Ishikawa (cell line): ENCODE results near the gene DAAM1.

Experiments
- CEBPB ChIP-seq: IDR thresholded peaks from 2 replicates; pipeline ENCODE4 v1.6.1; 2012
- CREB1 ChIP-seq: IDR thresholded peaks from 2 replicates; pipeline ENCODE4 v1.6.1; 2012; ENCODE audit warnings: low read depth
- EGR1 ChIP-seq: IDR thresholded peaks from 2 replicates; pipeline ENCODE4 v1.6.1; 2012
- EP300 ChIP-seq: IDR thresholded peaks from 2 replicates; pipeline ENCODE4 v1.6.1; 2012; ENCODE audit warnings: borderline replicate concordance
- FOXM1 ChIP-seq: IDR thresholded peaks from 2 replicates; pipeline ENCODE4 v1.6.1; 2012; ENCODE audit warnings: low read depth, borderline replicate concordance
- NFIC ChIP-seq: IDR thresholded peaks from 2 replicates; pipeline ENCODE4 v1.6.1; 2012
- RAD21 ChIP-seq: IDR thresholded peaks from 2 replicates; pipeline ENCODE4 v1.6.1; 2012; ENCODE audit warnings: low read depth
- TAF1 ChIP-seq: IDR thresholded peaks from 2 replicates; pipeline ENCODE4 v1.6.1; 2012; ENCODE audit warnings: low read depth, mild to moderate bottlenecking
- TCF12 ChIP-seq: IDR thresholded peaks from 2 replicates; pipeline ENCODE4 v1.6.1; 2012; ENCODE audit warnings: low read depth
- TEAD4 ChIP-seq: IDR thresholded peaks from 2 replicates; pipeline ENCODE4 v1.6.1; 2012
- YY1 ChIP-seq: IDR thresholded peaks from 2 replicates; pipeline ENCODE4 v1.6.1; 2012; ENCODE audit warnings: low read depth
- ZBTB7A ChIP-seq: IDR thresholded peaks from 2 replicates; pipeline ENCODE4 v1.6.1; 2012; ENCODE audit warnings: low read depth
- TF ChIP-seq, protein P1 (sequence below): IDR thresholded peaks from 2 replicates; pipeline ENCODE4 v1.6.1; 2012
- TF ChIP-seq, protein P2 (sequence below): IDR thresholded peaks from 2 replicates; pipeline ENCODE4 v1.6.1; 2012; ENCODE audit warnings: low read depth, mild to moderate bottlenecking
- TF ChIP-seq, protein P3 (sequence below): IDR thresholded peaks from 2 replicates; pipeline ENCODE4 v1.6.1; 2012

DAAM1 gene

DNA sequence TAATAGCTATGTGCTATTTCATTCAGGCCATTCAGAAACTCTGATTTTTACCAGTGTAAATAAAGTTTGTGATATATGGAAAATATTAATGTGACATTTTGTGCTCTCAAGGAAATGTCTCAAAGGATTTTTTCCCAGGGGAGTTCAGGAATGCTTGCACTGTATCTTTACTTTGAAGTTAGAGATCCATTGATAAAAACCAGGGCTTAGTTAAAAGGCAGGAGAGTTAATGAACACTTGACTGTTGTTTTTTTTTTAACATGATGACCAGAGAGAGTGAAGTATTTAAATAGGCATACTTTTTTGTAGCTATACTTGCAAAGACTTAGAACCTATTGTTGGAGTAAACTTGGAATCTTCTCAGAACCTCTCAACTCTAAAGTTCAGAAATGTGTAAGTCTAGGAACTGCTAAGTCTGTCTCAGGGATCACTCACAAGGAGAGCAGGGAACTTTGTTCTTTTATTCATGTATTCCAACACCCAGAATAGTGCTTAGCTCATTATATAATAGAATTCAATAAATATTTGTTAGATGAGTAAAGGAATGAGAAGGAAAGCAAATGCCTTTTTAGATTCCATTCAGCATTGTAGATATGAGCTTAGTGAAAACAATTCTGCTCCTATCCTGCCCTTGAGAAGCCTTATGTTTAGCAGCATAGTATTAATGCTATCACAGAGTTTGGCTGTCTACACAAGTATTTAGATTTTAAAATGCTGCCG lies 117.5 kb downstream of the DAAM1 start:
- TF ChIP-seq TEAD4 (no peak), EP300 (no peak), EGR1 (no peak), NFIC (no peak), ZBTB7A (no peak)
- TF ChIP-seq, protein P1, sequence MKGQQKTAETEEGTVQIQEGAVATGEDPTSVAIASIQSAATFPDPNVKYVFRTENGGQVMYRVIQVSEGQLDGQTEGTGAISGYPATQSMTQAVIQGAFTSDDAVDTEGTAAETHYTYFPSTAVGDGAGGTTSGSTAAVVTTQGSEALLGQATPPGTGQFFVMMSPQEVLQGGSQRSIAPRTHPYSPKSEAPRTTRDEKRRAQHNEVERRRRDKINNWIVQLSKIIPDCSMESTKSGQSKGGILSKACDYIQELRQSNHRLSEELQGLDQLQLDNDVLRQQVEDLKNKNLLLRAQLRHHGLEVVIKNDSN: no peak
- TF ChIP-seq, protein P2, sequence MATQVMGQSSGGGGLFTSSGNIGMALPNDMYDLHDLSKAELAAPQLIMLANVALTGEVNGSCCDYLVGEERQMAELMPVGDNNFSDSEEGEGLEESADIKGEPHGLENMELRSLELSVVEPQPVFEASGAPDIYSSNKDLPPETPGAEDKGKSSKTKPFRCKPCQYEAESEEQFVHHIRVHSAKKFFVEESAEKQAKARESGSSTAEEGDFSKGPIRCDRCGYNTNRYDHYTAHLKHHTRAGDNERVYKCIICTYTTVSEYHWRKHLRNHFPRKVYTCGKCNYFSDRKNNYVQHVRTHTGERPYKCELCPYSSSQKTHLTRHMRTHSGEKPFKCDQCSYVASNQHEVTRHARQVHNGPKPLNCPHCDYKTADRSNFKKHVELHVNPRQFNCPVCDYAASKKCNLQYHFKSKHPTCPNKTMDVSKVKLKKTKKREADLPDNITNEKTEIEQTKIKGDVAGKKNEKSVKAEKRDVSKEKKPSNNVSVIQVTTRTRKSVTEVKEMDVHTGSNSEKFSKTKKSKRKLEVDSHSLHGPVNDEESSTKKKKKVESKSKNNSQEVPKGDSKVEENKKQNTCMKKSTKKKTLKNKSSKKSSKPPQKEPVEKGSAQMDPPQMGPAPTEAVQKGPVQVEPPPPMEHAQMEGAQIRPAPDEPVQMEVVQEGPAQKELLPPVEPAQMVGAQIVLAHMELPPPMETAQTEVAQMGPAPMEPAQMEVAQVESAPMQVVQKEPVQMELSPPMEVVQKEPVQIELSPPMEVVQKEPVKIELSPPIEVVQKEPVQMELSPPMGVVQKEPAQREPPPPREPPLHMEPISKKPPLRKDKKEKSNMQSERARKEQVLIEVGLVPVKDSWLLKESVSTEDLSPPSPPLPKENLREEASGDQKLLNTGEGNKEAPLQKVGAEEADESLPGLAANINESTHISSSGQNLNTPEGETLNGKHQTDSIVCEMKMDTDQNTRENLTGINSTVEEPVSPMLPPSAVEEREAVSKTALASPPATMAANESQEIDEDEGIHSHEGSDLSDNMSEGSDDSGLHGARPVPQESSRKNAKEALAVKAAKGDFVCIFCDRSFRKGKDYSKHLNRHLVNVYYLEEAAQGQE: no peak

DNA sequence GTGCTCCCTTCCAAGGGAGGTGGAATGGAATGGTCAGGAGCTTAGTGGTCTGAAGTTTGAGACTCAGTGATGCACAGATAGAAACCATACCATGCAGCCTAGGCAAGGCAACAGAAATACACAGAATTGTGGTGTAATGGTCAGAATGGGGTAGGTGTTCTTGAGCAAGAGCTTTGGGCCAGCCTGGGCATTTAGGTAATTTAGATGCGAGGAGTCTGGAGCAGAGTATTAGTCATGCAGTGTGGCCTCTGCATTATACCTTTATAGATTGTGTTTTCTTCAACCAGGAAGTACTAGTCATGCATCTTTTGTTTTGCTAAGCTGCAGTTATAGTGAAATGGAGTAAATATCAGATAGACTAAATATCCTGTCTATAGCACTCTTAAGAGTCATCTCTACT lies 118.3 kb downstream of the DAAM1 start:
- TF ChIP-seq EGR1 (no peak), NFIC (no peak), TEAD4 (no peak), ZBTB7A (no peak), FOXM1 (no peak), CREB1 (no peak), CEBPB (no peak), YY1 (no peak), RAD21 (no peak), TAF1 (no peak), EP300 (no peak), TCF12 (no peak)
- TF ChIP-seq, protein P2: no peak
- TF ChIP-seq, protein P3, sequence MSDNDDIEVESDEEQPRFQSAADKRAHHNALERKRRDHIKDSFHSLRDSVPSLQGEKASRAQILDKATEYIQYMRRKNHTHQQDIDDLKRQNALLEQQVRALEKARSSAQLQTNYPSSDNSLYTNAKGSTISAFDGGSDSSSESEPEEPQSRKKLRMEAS: no peak
- TF ChIP-seq, protein P1: no peak

DNA sequence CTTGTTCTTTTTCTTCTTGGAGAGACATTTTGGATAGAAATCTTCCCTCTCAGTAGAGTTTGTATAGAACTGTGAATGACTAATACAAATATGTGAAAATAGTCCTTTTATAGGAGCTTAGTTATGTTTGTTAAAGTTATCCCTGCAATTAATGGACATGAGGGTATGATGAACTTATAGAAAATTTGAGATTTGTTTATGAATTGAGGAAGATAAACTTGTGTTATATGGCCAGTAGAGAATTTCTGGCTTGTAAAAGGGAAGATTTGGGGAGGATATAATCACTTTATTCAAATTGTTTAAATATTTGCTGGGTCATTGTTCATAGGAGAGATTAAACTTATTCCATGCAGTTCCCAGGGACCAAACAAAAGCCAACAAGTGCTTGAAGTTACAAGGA lies 119.6 kb downstream of the DAAM1 start:
- TF ChIP-seq CREB1: no peak
- TF ChIP-seq, protein P3: no peak
- no peak for TF ChIP-seq EGR1
- TF ChIP-seq EP300: no peak
- TF ChIP-seq RAD21: no peak
- TF ChIP-seq FOXM1: no peak
- TF ChIP-seq TCF12: no peak
- TF ChIP-seq, protein P1: no peak
- no peak for TF ChIP-seq CEBPB
- TF ChIP-seq TAF1: no peak
- TF ChIP-seq, protein P2: no peak
- TF ChIP-seq ZBTB7A: no peak
- no peak for TF ChIP-seq YY1
- TF ChIP-seq TEAD4: no peak
- no peak for TF ChIP-seq NFIC

DNA sequence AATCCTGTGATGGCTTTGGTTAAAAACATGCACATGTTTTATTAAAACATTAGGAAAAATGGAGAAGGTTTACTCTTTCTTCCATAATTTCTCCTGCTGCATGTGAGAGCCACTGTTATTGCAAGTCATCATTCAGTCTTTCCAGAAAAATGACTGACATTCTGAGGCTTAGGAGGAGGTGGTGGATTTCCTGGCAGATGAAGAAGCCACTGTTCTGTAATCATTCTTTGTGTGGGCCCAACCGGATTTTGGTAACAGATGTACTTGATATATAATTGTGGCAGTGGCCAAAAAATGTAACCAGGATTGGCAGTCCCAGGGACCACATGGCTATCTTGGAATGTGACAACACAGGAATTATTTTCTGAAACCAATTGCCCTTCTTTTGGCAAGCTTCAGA lies 120.2 kb downstream of the DAAM1 start:
- TF ChIP-seq FOXM1: no peak
- no peak for TF ChIP-seq NFIC
- TF ChIP-seq CEBPB: no peak
- no peak for TF ChIP-seq RAD21
- TF ChIP-seq, protein P1: no peak
- no peak for TF ChIP-seq YY1
- TF ChIP-seq, protein P3: no peak
- no peak for TF ChIP-seq EP300
